Retinal pigment epithelial cell (primary cell): Measurements from ENCODE around the gene FAAP24.
"Not testable (repeated sequence)": the region's sequence is repeated elsewhere in the genome, so short reads cannot be mapped to it uniquely, and the experiment has no call there.

Source experiments
- DNase-seq: peaks from one replicate; pipeline ENCODE4 v3.0.0-alpha.2; 2010; ENCODE audit warnings: low read depth
- H3K4me3 ChIP-seq: 2 replicates; pipeline ENCODE4 v1.5.1; 2011; ENCODE audit warnings: mild to moderate bottlenecking, low read length, control low read depth, moderate library complexity
- TF ChIP-seq, protein P1 (sequence below): conservative IDR thresholded peaks from 2 replicates; pipeline ENCODE4 v1.5.1; 2011; ENCODE audit warnings: low read depth, low read length, control low read depth, inconsistent platforms

FAAP24 gene

DNA sequence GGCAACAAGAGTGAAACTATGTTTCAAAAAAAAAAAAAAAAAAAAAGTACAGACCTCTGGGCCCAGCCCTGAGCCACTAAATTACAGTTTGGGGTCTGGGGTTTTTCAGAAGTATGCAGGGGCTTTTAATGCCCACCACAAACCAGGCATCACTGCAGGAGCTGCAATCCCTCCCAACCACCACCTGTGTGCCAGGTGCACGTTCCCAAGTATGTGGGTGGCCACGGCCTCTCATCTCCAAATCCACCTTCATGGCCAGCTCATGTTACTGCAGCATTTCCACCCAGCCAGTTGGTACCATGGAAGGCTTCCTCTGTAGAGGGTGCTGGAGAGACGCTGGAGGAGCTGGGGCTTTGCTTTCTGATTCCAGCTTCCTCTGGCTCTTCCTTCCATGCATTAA, 26.8 kb upstream of the FAAP24 start:
- TF ChIP-seq, protein P1, sequence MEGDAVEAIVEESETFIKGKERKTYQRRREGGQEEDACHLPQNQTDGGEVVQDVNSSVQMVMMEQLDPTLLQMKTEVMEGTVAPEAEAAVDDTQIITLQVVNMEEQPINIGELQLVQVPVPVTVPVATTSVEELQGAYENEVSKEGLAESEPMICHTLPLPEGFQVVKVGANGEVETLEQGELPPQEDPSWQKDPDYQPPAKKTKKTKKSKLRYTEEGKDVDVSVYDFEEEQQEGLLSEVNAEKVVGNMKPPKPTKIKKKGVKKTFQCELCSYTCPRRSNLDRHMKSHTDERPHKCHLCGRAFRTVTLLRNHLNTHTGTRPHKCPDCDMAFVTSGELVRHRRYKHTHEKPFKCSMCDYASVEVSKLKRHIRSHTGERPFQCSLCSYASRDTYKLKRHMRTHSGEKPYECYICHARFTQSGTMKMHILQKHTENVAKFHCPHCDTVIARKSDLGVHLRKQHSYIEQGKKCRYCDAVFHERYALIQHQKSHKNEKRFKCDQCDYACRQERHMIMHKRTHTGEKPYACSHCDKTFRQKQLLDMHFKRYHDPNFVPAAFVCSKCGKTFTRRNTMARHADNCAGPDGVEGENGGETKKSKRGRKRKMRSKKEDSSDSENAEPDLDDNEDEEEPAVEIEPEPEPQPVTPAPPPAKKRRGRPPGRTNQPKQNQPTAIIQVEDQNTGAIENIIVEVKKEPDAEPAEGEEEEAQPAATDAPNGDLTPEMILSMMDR: no peak
- no peak for DNase-seq
- no peak overlapping the region for H3K4me3 ChIP-seq

DNA sequence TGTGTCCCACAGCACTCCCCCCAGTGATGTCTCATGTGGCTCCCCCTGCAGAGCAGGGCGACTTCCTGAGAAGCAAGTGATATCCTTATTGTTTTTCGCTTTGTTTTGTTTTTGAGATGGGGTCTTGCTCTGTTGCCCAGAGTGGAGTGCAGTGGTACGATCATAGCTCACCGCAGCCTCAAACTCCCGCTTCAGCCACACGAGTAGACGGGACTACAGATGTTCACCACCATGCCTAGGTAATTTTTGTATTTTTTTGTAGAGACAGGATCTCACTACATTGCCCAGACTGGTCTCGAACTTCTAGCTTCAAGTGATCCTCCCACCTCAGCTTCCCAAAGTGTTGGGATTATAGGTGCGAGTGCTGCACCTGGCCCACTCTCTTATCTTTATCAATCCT, 5.3 kb upstream of the FAAP24 start:
- DNase-seq: no peak
- TF ChIP-seq, protein P1: no peak
- no peak overlapping the region for H3K4me3 ChIP-seq

DNA sequence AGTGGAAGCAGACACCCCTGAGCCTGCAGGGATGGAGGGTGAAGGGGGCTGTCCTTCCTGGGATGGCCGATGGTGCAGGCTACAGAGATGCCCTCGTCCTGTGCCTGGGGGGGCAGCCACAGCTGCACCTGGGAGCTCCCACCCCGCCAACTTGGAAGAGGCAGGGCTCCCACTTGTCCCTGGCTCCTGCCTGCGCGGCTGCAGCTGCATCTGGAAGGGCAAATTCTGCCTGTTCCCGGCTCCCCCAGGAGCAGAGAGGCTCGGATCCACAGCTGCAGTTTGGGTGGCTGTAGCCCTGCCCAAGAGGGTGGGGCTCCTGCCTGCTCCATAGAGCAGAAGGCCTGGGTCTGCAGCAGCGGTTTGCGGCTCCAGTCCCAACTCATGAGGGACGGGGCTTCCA, 2.5 kb upstream of the FAAP24 start:
- no peak for DNase-seq

DNA sequence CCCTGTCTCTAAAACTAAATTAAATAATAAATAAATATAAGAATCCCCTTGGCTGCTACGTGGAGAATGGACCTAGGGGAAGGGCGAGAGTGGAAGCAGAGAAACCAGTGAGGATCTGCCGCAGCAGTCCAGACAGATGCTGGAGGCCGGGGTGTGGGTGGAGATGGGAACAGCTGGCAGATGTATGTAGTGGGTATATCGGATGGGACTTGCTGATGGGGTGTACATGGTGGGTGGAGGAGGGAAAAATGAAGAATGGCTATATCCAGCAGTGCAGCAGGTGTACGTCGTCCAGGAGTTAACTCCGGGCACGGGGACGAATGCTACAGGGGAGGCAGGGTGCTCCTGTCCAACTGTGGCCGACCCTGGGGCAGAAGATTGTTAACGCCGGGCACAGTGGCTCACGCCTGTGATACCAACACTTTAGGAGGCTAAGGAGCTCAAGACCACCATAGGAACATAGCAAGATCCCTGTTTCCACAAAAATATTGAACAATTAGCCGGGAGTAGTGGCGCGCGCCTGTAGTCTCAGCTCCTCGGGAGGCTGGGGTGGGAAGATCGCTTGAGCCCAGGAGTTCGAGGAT, 938 bp upstream of the FAAP24 start:
- no peak for DNase-seq
- TF ChIP-seq, protein P1: no peak
- H3K4me3 ChIP-seq: peak overlapping the region; percentile 93

More for the DNA sequence above, 2.5 kb upstream of the FAAP24 start:
- no peak overlapping the region for H3K4me3 ChIP-seq
- TF ChIP-seq, protein P1: no peak

DNA sequence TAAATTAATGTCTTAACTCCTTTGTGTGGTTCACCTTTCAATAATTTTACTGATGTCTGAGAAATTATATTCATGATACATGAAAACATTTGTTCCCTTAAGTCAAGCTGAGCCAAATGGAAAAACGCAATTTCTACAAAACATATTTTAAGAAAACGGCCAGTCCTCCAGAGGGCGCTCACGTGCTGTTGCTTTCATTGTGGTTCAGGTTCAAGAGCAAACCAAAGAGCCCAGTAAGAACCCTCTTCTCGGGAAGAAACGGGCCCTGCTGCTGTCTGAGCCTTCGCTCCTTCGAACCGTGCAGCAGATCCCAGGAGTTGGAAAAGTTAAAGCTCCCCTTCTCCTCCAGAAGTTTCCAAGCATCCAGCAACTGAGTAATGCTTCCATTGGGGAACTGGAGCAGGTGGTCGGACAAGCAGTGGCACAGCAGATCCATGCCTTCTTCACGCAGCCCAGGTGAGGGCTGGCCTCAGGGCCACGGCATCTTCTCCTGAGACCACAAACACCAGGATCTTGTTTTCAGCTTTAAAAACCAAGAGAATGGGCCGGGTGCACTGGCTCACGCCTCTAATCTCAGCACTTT, 4.3 kb downstream of the FAAP24 start:
- H3K4me3 ChIP-seq: no peak overlapping the region
- TF ChIP-seq, protein P1: peak; percentile 88
- peak; percentile 10 for DNase-seq

DNA sequence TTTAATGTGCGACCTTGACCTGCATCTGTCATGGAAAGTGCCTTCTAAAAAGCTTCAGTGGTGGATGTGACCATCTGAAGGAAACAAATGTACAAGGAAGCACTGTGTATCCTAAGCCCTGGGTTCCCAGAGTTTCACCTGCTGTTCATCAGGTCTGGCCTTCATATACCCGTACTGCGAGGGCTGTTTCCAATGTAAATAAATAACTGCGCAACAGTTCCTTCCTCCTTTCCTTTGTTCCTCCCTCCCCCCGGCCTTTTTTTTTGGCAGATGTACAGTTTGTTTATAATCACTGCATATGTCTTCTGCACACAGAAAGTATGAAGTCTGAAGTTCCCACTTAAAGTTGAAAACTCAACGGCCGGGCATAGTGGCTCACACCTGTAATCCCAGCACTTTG, 5.2 kb downstream of the FAAP24 start:
- DNase-seq: no peak
- H3K4me3 ChIP-seq: no peak overlapping the region
- TF ChIP-seq, protein P1: no peak

DNA sequence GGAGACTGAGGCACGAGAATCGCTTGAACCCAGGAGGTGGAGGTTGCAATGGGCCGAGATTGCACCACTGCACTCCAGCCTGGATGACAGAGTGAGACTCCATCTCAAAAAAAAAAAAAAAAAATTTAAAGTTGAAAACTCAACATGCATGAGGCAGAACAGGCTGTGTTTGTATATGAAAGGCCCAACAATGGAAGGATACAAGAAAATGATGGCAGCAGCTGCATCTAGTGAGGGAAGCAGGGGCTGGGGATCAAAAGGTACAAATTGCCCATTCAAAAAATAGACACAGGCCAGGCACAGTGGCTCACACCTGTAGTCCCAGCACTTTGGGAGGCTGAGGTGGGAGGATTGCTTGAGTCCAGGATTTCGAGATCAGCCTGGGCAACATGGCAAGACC, 5.8 kb downstream of the FAAP24 start:
- H3K4me3 ChIP-seq, DNase-seq: not testable (repeated sequence)

DNA sequence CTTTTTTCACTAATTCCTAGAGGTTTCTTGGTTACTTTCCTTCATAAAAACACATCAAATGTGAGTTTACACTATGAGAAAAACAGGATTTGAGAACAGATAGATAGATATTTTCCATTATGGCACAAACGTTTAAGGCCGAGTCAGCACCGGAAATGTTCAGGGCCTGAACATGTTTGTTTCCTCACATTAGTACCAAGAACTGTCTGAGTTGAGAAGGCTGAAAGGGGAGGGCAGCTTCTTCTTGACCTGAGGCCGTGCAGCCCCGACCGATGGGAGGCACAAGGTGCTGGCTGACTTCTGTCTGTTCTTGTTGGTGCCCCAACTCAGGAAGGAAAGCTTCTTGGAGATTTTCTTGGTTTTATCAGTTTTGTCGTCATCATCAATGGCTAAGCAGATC, 7.8 kb downstream of the FAAP24 start:
- DNase-seq, H3K4me3 ChIP-seq: not testable (repeated sequence)

DNA sequence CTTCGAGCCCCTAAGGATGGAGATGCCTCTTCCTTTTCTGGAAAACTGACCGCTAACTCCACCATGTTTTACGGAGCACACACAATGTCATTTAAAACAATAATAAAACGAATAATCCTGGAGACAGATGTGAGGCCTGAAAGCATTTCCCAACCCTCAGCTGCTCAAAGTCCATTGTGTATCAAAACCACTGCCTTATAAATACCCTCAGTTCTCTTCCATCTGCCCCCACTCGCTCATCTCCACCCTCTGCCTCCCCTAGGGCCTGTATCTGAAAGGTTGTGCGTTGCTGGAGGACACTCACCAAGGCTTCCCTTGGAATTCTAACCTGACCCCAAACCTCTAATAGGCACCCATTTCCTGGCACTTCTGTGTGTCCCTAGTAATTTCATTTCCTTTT, 10.4 kb downstream of the FAAP24 start:
- not testable (repeated sequence) for H3K4me3 ChIP-seq, DNase-seq

DNA sequence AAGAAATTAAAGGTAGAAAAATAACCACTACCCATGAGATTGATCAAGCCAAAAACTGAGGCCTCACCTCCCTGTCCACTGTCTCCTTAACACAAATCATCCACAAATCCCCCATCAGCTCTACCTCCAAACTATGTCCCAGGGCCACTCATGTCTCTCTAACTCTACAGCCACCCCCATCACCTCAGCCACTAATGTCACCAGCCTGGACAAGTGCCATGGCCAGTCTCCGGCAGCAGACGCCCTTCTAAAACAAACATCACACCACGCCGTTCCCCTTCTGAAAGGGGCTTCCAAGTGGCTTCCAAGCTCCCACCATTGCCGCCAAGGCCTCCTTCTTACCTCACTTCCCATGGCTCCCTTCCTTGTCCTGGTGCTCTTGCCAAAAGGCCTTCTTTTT, 16.2 kb downstream of the FAAP24 start:
- not testable (repeated sequence) for DNase-seq, H3K4me3 ChIP-seq
